HG03558 (cell line): ENCODE measurements around the gene MYLK4.

Experiments used
- ATAC-seq: cut with Tn5 transposase; IDR thresholded peaks from one replicate; pipeline ENCODE4 v1.9.1; 2021; ENCODE audit warnings: moderate number of reproducible peaks; ENCODE audit not compliant: unreplicated experiment; ENCODE audit errors: extremely low read depth

MYLK4 gene

DNA sequence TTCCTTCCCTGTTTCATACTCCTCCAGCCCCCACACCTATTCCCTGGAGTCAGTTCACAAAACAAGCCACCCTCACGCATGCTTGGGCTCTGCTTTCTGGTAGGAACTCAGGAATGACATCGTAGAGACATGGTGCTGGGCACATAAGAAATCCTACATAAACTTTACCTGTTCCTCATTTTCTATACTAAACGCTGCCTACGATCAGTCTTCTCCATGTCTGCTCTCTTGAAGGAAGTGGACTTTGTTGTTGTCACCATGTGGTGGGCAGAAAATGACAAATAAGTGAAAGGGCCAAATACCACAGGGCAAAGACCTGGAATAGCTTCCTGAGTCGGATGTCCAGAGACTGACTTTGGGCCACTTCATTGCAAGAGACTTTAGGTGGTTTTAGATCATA is 10.1 kb downstream of the MYLK4 start:
- ATAC-seq = no peak

DNA sequence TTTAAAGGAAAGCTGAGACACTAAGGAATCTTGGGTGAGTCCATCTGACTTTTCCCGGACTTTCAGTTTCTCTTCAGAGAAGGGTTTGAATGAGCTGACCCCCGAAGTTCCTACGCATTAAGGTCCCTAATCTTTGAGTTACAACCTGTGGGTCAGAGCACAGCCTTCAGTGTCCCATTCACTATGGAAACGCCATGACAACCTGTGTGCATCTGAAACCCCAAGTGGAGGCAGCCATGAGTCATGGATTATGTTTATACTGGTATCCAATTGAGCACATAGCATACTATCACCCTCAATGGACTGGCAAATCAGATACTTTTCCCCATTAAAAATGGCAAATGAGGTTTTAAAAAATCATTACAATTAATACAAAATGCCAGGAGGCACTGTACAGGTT is 11.4 kb downstream of the MYLK4 start:
- ATAC-seq = no peak

DNA sequence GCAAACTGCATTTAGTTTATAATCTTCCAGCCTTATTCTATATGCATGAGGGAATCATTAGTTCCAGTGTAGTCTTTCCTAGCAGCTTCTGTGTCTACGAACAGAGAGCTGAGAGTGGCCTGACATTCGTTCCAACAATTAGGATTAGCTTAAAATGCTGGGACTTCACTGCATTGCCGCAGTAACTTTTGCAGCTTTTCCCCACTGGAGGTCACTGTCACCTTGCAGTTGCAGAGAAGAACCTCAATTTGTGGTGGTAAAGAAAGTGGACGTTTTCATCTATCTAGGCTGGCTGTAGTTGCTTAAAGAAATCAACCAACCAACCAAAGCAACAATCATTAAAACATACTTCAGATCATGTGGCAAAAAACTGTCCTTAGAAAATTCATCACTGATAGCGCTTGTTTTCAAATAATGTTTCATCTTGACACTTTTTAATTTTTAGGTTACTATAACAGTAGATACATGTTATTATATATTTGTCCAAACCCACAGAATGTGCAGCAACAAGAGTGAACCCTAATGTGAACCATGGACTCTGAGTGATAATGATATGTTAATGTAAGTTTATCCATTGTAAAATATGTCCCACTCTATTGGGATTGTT is 12.2 kb downstream of the MYLK4 start:
- ATAC-seq = no peak

DNA sequence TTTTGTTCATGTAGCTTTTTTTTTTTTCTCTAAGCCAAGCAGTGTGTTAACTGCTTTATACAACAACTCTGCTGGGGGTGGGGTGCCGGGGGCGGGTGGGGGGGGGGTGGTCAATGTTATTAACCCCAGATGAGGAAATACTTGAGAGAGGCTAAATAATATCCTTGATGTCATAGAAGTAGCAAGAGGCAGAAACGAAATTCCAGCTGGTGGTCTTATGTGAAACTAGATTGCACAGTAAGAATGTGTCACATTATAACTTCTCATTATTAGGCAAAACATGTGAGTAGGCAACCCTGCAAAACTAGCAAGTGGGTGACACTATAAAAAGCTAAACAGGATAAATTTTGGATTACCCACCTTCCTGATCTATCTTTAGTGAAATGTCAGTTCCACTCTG is 12.8 kb downstream of the MYLK4 start:
- ATAC-seq = no peak

DNA sequence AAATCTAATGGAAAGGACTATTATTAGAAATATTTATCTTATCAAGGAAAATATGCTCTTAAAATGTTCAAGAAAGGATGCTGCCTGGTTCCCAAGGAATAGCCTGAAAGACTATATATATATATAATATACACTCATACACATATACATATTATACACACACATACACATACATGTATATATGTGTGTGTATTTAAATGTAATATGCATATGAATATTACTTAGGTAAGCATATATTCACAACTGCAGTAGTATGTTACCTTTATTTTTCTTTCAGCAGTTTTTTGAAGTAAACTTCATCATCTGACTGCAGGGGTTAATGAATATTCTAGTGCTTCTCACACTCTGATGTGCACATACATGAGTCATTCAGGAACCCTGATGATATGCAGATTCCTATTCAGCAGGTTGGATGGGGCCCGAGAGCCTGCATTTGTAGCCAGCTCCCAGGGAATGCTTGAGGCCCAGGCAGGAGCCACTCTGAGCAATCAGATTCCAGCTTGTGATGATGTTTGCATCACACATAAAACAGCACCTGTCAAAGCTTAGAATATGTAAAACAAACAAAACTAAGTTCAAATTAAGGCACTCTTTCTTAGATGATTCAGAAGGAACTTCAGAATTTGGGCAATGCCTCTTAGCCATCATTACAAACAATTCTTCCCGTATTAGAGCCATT is 16.1 kb downstream of the MYLK4 start:
- ATAC-seq = no peak

DNA sequence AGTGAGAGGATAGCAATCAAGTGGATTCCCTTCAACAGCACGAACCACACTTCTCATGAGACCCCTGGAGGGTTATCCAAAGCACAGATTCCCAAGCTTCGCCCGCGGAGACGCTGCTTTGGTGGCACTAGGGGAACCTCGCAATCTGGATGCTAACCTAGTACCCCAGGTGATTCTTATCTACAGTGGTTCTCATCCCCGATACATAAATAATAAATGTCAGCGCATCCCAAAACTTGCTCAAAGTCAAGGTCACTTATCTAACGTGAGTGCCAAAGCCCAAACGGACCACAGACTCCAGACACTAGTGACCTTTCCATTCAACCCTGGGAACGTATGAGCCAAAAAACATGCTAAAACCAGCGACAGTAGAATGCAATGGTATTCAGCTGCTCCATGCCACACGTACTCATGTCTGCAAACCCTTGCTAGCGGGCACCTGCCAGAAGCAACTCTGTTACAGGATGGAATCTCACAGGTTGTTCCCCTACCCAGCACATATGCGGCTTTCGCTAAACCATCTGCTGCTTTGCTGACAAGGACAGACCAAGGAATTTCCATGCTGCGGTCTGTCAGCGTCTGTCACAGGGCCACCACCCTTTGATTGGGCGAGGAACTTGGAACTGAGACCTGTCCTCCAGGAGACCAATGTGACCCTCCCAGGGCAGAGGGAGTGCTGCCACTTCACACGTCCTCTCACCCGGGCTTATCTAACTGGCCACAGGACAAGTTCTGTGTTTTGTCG is 16.8 kb downstream of the MYLK4 start:
- no peak for ATAC-seq

DNA sequence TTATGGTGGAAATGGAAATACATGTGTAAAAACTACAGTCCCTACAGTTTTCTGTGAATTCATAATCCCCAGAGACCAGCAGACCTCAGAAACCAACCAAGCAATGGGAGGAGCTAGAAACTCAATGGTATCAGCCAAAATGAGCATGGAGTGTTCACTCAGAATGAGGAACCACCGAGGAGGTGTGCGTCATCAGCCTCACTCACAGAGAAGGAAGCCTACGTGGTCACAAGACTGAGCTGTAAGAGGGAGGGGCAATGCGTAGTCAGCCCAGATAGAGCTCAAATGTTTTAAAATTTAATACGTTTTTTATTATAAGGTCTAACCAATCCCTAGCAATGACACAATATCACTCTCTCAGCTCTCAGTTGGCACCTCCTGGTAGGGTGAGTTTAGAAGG is 17.4 kb downstream of the MYLK4 start:
- ATAC-seq = peak; percentile 93

DNA sequence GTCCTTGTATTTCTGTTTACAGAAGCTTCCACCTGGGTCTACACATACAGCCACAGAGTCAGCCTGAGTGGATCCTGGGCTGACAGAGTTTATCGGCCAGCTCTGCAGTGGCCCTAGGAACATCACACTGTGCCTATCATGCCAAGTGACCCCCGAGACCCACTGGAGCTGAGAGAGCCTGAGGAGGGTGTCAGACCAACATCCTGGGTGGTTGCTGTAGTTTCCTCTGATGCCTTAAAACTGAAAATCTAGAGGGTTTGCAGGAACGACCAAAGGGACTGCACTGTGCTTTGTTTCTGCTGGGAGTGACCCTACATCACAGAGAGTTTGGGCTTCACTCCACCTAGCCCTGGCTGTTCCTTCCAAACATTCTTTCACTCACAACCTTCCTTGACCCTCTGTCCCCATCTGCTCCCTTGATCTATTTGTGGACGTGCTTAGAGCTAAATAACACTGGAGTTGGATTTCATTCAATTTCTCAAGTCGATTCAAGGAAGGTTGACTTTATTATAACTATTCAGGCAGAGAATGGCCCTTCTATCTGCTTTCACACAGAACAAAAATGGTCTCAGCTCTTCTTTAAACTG is 18.1 kb downstream of the MYLK4 start:
- no peak for ATAC-seq

DNA sequence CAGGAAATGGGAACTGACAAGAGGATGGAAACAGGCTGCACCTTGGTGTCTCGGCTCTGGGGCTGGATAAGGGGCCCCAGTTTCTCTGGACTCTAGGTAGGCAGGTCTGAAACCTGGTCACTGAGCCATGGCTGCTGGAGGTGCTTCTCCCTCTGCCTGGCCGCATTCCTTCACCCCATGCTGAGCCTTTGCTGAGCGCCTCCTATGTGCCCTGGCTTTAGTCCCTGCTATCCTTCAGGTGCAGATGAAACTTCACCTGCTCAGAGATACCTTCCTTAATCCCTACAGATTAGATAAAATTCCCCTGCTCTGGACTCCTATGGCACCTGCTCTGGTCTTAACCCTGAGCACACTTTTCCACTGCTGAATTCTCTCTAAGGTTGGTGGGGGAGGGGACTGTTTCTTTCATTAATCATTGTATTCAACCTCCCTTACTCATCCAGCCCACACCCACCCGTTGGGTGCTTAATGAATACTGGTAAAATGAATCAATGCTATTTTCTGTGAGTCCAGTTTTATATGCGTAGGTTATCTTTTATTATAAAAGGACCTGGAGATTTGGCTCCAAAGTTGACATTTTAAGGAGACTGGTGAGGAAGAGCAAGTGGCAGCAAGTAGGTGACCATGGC is 19.3 kb downstream of the MYLK4 start:
- no peak for ATAC-seq

DNA sequence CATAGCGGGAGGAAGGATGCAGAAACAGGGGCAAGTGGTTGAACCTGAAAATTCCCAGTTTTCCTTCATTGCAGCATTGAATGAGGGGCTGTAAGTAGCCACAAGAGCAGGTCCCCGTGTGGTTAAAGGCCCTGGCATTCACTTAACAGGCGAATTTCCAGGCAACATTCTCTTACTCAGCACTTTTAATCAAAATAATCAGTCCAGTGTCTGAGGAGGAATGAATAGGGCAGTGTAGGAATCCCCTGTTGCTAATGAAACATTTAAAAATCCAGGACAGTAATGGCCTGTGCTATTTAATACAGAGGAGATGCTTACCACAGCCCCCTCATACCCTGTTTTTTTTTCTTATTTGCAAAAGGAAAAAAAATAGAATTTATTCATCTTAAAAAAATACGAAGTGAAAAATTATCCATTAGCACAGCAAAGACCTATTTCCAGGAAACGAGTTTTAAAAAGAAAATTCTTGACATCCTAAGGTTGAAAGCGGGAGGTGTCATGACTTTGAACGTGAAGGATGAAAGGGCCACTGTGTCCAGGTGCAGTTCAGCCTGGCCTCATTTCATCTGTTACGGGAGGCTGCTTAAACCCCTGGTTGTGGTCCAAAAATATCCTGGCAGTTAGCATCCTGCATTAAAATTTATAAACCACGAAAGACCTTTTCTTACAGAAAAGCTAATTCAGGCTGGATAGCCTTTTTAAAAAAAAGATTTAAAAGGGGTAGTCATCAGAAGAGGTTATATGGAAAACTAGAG is 20.2 kb downstream of the MYLK4 start:
- no peak for ATAC-seq

DNA sequence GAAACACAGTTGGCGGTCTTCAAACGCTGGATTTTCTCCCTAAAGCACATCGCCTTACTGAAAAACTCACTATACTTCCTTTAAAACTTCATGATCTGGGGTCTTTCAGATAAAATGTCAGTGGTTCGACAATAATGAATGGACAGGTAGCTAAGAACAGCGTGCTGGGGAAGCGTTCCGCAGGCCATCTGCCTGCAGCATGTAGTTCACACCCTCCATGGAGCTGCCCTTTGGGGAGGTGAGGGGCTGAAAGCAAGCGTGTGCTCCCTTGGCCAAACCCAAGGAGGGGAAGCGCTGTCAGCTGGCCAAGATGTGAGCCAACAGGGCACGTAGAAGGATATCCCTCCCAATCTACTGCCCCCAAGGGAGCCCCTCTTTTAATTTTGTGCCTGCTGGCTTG is 20.8 kb downstream of the MYLK4 start:
- ATAC-seq = no peak

DNA sequence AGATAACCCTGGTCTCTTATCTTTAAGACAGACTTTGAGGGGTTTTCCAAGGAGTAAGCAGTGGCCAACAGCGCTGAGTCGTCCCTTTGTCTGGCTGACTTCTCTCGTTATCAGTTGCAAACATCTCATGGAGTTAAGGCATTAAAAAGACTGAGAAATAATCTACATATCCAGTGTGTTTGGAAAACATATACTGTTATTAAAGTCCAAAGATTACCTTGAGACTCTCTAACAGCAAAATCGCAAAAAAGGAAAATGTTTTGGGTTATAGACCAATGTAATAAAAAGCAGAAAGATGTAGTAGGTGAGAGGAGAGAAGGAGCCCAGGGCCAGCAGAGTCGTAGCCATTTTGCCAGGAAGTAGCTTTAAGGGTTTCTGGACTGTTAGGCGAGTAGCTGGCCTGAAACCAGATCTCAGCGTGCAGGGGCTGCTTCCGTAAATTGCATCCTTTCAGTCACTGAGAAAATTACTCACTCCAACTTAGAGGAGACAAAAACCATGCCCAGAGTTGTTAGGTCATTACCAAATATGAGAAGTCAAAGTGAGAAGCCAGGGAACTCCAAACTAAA is 24.6 kb downstream of the MYLK4 start:
- ATAC-seq = no peak

DNA sequence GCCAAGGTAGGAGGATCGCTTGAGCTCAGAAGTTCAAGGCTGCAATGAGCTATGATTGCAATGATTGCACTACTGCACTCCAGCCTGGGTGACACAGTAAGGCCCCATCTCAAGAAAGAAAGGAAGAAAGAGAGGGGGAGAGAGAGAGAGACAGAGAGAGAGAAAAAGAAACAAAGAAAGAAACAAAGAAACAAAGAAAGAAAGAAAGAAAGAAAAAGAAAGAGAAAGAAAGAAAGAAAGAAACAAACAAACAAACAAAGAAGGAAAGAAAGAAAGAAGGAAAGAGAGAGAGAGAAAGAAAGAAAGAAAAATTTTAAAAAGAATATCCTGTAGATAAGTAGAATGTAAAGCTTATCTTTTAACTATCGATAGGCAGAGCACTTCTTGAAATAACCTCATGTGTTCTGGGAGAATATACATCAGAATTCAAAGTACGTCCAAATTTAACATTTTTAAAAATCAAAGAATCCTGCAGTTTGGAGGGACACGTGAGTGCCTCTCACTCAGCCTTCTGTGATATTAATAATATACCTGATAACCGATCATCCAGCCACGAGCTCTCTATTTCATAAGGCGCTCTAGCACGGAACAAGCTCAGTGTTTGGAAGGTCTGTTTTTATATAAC is 25.2 kb downstream of the MYLK4 start:
- no peak for ATAC-seq

DNA sequence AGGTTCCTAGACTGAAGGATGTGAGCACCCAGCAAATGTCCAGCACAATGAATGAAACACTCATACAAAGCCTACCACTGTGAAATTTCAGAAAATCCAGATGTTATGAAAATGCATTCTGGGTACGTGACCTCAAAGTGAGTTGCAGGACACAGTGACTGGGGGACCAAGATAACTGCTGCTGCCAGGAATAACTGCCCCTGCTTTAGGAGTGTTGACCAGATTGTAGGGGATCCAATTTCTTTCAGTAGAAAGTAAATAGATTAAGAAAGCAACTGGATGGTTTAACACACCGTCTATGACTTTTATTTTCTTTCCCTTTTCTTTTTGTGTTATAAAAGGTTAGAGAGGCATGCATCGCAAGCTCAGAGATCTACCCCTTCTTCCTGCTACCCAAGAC is 29.5 kb downstream of the MYLK4 start:
- ATAC-seq = no peak

DNA sequence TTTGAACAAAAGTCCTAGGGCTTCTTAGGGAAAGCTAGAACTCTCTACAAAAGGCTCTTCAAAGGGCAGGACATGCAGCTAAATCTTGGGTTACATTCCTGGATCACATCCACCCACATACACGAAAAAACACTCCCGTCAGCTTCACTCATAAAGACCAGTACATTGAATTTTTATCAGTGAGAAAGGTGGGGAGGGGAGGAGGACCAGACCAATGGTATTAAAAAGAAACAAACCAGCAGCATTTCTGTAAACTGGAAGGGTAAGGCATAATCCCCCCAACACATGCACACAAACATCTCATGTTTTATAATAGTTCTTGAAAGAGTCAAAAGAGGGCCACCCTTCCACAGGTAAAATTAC is 31.6 kb downstream of the MYLK4 start:
- ATAC-seq = no peak

DNA sequence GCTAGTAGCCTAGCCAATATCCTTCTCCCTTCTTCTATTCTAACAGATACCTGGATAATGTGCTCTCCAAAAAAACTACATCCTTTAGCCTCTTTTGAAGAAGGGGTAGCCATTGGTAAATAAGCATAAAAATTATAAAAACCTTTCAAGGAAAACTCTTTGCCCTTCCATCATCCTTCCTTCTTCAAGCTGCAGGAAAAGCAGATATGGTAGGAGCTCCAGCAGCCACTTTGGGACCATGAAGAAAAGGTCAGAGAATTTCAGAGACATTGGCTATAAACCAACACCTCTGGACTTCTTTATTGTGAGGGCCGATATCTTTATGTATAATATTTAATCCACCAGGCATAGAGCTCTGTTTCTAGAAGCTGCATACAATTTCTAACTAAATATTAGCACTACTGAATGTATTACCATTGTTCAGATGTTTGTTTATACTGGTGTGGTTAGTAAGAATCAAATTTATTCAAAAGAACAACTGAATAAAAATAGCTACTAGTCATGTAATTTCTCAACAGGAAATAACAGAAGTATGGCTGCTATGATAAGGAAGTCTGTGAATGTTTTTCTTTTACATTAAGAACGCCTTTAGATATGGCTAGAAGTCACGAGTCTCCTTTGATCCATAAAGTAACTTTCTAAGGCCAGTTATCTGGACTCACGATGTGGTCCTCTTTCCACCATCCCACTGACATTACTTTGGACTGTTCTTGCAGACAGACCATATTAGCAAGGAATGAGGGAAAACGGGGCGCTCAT is 32.2 kb downstream of the MYLK4 start:
- no peak for ATAC-seq

DNA sequence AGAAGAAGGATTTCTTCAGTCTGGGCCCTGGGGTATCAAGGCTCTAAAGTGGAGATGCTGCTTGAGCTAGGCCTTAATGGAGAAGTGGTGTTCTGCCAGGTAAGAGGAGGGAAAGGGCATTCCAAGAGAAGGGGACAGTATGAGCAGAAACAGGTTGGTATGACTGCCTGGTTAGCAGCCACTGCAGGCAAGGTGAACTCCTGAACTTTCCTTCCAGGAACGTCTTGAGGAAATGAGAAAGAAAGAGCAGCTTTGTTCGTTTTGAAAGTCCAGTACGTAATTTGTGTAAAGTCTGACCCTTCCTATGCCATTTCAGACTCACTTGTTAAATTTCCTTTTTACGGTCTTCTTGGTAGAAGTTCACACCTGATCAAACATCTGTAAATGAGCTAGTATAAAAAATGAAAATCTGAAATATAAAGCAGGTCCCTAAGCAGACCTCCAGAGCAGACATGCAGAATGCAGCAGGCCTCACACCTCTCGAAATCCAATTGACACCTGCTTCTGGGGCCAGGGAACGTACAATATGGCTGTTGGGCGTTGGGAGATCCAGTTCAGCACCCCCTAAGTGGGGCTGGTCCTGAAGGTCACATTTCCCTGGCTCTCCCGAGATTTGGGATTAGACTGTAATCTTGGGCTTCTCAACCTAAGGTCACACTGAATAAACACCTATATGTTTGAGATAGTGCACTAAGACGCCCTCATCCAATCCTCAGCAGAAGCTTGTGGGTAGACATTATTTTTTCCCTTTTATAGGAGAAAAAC is 33.6 kb downstream of the MYLK4 start:
- no peak for ATAC-seq

DNA sequence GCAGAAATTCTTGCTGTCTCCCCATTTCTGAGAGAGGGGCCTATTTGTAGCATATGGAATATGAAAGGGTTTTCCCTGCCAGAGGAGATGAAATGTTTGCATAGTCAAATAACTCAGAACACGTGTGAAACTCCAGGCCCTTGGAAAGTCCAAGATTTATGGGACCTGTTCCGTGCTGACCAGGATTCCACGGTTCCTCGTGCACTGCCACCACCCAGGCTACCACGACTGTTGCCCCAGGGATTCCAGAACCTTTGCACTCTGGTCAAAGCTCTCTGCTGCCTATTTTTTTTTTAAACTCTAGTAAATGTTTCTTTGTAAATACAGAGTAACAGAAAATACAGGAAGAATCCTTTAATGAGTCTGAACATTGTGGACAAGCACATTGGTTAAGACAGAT is 35.0 kb downstream of the MYLK4 start:
- no peak for ATAC-seq
